K562 (cell line): ENCODE data around the gene NPC1. TPM values are rescaled to one million over a fixed set of nuclear protein-coding genes. Genes with fewer than 3 reads are reported as not detected.

Experiments used
- BACH1 ChIP-seq: fragments of 200-800 bp; sonication (Bioruptor generic); IDR thresholded peaks from 2 replicates; pipeline ENCODE4 v1.6.1; 2016; ENCODE audit warnings: missing genetic modification characterization, missing compliant biosample characterization
- CCAR2 ChIP-seq: fragments of 200-400 bp; formaldehyde crosslinking; IDR thresholded peaks from 2 replicates; pipeline ENCODE4 v1.6.1; 2017; ENCODE audit warnings: mild to moderate bottlenecking, low read depth, low read length
- CREM ChIP-seq: IDR thresholded peaks from 2 replicates; pipeline ENCODE4 v1.6.1; 2014; ENCODE audit warnings: antibody characterized with exemption, low read depth
- EGR1 ChIP-seq: fragments of 450-650 bp; conservative IDR thresholded peaks from 2 replicates; pipeline ENCODE4 v1.6.1; 2017; ENCODE audit warnings: mild to moderate bottlenecking
- EP300 ChIP-seq: IDR thresholded peaks from 2 replicates; pipeline ENCODE4 v1.6.1; 2012; ENCODE audit warnings: low read length, improper control_type of control experiment
- HCFC1 ChIP-seq: IDR thresholded peaks from 2 replicates; pipeline ENCODE4 v1.6.1; 2012; ENCODE audit warnings: low read depth, low read length, improper control_type of control experiment
- KDM2B ChIP-seq: fragments of 250-450 bp; sonication (Bioruptor Pico); IDR thresholded peaks from 2 replicates; pipeline ENCODE4 v1.8.0; 2021; ENCODE audit warnings: mild to moderate bottlenecking, moderate library complexity
- MAZ ChIP-seq, 2 experiments: fragments of 450-650 bp in 1 of 2; sonication (generic) in 1 of 2; formaldehyde crosslinking; IDR thresholded peaks in 1 of 2; conservative IDR thresholded peaks in 1 of 2; 2 replicates each; pipeline versions ENCODE4 v1.4.0 to v1.5.0; 2020; ENCODE audit warnings: mild to moderate bottlenecking in 1 of 2, missing genetic modification reagents in 1 of 2
- MYBL2 ChIP-seq, 2 experiments: fragments of 450-650 bp in 1 of 2; sonication (generic) in 1 of 2; formaldehyde crosslinking in 1 of 2; IDR thresholded peaks; 2 replicates each; pipeline versions ENCODE4 v1.6.1 to v1.8.1; 2017 to 2022; ENCODE audit warnings: borderline replicate concordance in 1 of 2, inconsistent platforms in 1 of 2, low read depth in 1 of 2, mild to moderate bottlenecking in 1 of 2, missing genetic modification reagents in 1 of 2, moderate library complexity in 1 of 2
- MYNN ChIP-seq, 2 experiments: sonication (generic); formaldehyde crosslinking in 1 of 2; IDR thresholded peaks; 2 replicates each; pipeline versions ENCODE4 v1.5.0 to v1.6.1; 2016 to 2020; ENCODE audit warnings: antibody characterized with exemption in 1 of 2, missing genetic modification reagents in 1 of 2
- NCOA1 ChIP-seq: fragments of 450-650 bp; IDR thresholded peaks from 2 replicates; pipeline ENCODE4 v1.6.1; 2016; ENCODE audit warnings: low read depth
- SMARCE1 ChIP-seq: fragments of 450-650 bp; IDR thresholded peaks from 2 replicates; pipeline ENCODE4 v1.7.1; 2016; ENCODE audit warnings: mild to moderate bottlenecking
- TCF3 ChIP-seq: sonication (generic); formaldehyde crosslinking; IDR thresholded peaks from 2 replicates; pipeline ENCODE4 v1.4.0; 2020; ENCODE audit warnings: mild to moderate bottlenecking, missing genetic modification reagents
- WHSC1 ChIP-seq: IDR thresholded peaks from one replicate; pipeline ENCODE4 v1.6.1; 2012; ENCODE audit warnings: low read length, control low read depth, inconsistent platforms
- XRCC5 ChIP-seq: fragments of 200-400 bp; formaldehyde crosslinking; IDR thresholded peaks from 2 replicates; pipeline ENCODE4 v1.6.1; 2017; ENCODE audit warnings: low read depth, mild to moderate bottlenecking, low read length
- ZNF146 ChIP-seq: IDR thresholded peaks from one replicate; pipeline ENCODE4 v1.6.1; 2018; ENCODE audit warnings: missing compliant biosample characterization; ENCODE audit not compliant: unreplicated experiment
- ZNF717 ChIP-seq: fragments of 250-450 bp; sonication (Bioruptor Pico); IDR thresholded peaks from 2 replicates; pipeline ENCODE4 v1.5.0; 2021
- ZNF77 ChIP-seq: fragments of 250-450 bp; sonication (Bioruptor Pico); IDR thresholded peaks from 2 replicates; pipeline ENCODE4 v1.5.0; 2020
- polyA plus RNA-seq, 8 experiments: library from polyadenylated mRNA; depleted of rRNA in 4 of 8; stranded (reverse) in 5 of 8; unstranded in 3 of 8; fragments of >200 nt; fragmentation: Nextera tagmentation in 2 of 8; fragmentation: Illumina TruSeq in 1 of 8; extraction: Ambion mirVana in 2 of 8; extraction: Trizol in 1 of 8; gene quantifications; 2 replicates each; pipeline versions ENCODE4 v1.2.1 to v1.2.3, GENCODE V29; 2011 to 2014; ENCODE audit warnings: inconsistent platforms in 1 of 8, missing spikeins in 1 of 8
- total RNA-seq, 7 experiments: library from RNA; depleted of rRNA in 6 of 7; stranded (reverse); fragments of >200 nt in 6 of 7; fragmentation: Illumina TruSeq in 2 of 7; extraction: Trizol in 2 of 7; gene quantifications; 2 replicates each; pipeline versions ENCODE4 v1.2.1 to v1.2.3, GENCODE V29; 2011 to 2021; ENCODE audit warnings: low replicate concordance in 1 of 7
- TF ChIP-seq, protein P1 (sequence below): sonication (generic); formaldehyde crosslinking; IDR thresholded peaks from 2 replicates; pipeline ENCODE4 v1.8.1; 2022; ENCODE audit warnings: missing genetic modification reagents
- TF ChIP-seq, protein P2 (sequence below), 2 experiments: fragments of 200-800 bp in 1 of 2; sonication (Bioruptor generic) in 1 of 2; sonication (generic) in 1 of 2; formaldehyde crosslinking in 1 of 2; IDR thresholded peaks in 1 of 2; conservative IDR thresholded peaks in 1 of 2; 2 replicates each; pipeline versions ENCODE4 v1.5.0 to v1.6.1; 2016 to 2020; ENCODE audit warnings: missing compliant biosample characterization in 1 of 2, missing genetic modification characterization in 1 of 2, missing genetic modification reagents in 1 of 2
- TF ChIP-seq, protein P3 (sequence below), 3 experiments: fragments of 200-800 bp in 1 of 3; sonication (Bioruptor generic) in 1 of 3; sonication (generic) in 1 of 3; formaldehyde crosslinking in 1 of 3; IDR thresholded peaks; 2 replicates each; pipeline versions ENCODE4 v1.6.1 to v1.8.0; 2016 to 2022; ENCODE audit warnings: mild to moderate bottlenecking in 2 of 3, missing compliant biosample characterization in 2 of 3, missing genetic modification characterization in 2 of 3, missing genetic modification reagents in 1 of 3
- TF ChIP-seq, protein P4 (sequence below): fragments of 450-650 bp; IDR thresholded peaks from 2 replicates; pipeline ENCODE4 v1.6.1; 2017; ENCODE audit warnings: antibody characterized with exemption

Gene NPC1
- total and polyA plus RNA-seq, 9 of the 15 experiments (the other 6 are each of a cell fraction or from before 2014, with no cell fraction given) = 17.1 to 45.9 (median 27.6) TPM

DNA sequence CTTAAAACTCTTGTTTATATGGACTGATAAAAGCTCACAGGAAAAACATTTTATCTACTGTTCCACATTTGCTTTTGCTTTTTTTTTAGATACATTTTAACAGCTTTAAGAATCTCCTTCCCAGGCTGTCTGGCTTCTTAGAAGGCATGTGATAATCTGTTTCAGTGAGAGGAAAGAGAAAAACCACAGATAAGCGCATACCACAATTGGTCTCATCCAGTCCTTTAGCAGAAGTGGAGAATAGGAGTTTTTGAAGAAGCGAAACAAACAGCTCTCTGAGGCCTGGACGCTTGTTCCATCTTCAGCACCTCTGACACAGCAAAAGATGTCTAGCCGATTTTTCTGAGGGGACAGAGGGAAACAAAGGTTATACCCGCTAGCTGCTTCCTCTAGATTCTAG, 45.4 kb downstream of the NPC1 start (continued):
- TF ChIP-seq, protein P1, sequence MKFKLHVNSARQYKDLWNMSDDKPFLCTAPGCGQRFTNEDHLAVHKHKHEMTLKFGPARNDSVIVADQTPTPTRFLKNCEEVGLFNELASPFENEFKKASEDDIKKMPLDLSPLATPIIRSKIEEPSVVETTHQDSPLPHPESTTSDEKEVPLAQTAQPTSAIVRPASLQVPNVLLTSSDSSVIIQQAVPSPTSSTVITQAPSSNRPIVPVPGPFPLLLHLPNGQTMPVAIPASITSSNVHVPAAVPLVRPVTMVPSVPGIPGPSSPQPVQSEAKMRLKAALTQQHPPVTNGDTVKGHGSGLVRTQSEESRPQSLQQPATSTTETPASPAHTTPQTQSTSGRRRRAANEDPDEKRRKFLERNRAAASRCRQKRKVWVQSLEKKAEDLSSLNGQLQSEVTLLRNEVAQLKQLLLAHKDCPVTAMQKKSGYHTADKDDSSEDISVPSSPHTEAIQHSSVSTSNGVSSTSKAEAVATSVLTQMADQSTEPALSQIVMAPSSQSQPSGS = no peak
- TF ChIP-seq XRCC5 = no peak
- TF ChIP-seq ZNF717 (CRISPR knock-in tag) = no peak
- TF ChIP-seq EP300 = peak; percentile 74
- TF ChIP-seq, protein P2, sequence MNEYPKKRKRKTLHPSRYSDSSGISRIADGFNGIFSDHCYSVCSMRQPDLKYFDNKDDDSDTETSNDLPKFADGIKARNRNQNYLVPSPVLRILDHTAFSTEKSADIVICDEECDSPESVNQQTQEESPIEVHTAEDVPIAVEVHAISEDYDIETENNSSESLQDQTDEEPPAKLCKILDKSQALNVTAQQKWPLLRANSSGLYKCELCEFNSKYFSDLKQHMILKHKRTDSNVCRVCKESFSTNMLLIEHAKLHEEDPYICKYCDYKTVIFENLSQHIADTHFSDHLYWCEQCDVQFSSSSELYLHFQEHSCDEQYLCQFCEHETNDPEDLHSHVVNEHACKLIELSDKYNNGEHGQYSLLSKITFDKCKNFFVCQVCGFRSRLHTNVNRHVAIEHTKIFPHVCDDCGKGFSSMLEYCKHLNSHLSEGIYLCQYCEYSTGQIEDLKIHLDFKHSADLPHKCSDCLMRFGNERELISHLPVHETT (CRISPR knock-in tag; conservative IDR thresholded peaks at IDR 0.05 in 1 of 2, IDR thresholded peaks at IDR 0.05 in 1 of 2) = peak in 1 of 2 experiments; percentile 64; a peak in 1 of 4 replicates
- peak; percentile 6; the same call in 1 of the 2 replicates for TF ChIP-seq CREM
- TF ChIP-seq, protein P3, sequence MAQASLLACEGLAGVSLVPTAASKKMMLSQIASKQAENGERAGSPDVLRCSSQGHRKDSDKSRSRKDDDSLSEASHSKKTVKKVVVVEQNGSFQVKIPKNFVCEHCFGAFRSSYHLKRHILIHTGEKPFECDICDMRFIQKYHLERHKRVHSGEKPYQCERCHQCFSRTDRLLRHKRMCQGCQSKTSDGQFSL (CRISPR knock-in tag; IDR thresholded peaks at IDR 0.05) = no peak
- TF ChIP-seq, protein P3 (tag; IDR thresholded peaks at IDR 0.05) = no peak
- no peak for TF ChIP-seq MYNN (IDR thresholded peaks at IDR 0.05)
- TF ChIP-seq MYNN (CRISPR knock-in tag; IDR thresholded peaks at IDR 0.05) = no peak
- TF ChIP-seq MAZ (CRISPR knock-in tag; conservative IDR thresholded peaks at IDR 0.05 in 1 of 2, IDR thresholded peaks at IDR 0.05 in 1 of 2) = no peak
- no peak for TF ChIP-seq ZNF146 (CRISPR knock-in tag)
- TF ChIP-seq TCF3 (CRISPR knock-in tag) = peak; percentile 85
- TF ChIP-seq KDM2B (CRISPR knock-in tag) = 0 out of 2 replicates have a peak, but pooled peaks have one; percentile 33
- no peak for TF ChIP-seq CCAR2
- no peak for TF ChIP-seq MYBL2 (IDR thresholded peaks at IDR 0.05; ENCODE audit: low read depth)
- no peak for TF ChIP-seq MYBL2 (CRISPR knock-in tag; IDR thresholded peaks at IDR 0.05; ENCODE audit: borderline replicate concordance)
- TF ChIP-seq WHSC1 = no peak
- no peak for TF ChIP-seq EGR1
- TF ChIP-seq SMARCE1 = peak; percentile 90
- peak; percentile 71; the same call in 1 of the 2 replicates for TF ChIP-seq BACH1 (tag)
- TF ChIP-seq, protein P4, sequence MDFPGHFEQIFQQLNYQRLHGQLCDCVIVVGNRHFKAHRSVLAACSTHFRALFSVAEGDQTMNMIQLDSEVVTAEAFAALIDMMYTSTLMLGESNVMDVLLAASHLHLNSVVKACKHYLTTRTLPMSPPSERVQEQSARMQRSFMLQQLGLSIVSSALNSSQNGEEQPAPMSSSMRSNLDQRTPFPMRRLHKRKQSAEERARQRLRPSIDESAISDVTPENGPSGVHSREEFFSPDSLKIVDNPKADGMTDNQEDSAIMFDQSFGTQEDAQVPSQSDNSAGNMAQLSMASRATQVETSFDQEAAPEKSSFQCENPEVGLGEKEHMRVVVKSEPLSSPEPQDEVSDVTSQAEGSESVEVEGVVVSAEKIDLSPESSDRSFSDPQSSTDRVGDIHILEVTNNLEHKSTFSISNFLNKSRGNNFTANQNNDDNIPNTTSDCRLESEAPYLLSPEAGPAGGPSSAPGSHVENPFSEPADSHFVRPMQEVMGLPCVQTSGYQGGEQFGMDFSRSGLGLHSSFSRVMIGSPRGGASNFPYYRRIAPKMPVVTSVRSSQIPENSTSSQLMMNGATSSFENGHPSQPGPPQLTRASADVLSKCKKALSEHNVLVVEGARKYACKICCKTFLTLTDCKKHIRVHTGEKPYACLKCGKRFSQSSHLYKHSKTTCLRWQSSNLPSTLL = no peak
- no peak; the same call in 1 of the 2 replicates for TF ChIP-seq NCOA1
- no peak for TF ChIP-seq ZNF77 (CRISPR knock-in tag)
- TF ChIP-seq HCFC1 = no peak
